GM03348 (cell line): ENCODE results near the gene CRLF3.
"Not testable (repeated sequence)": the region's sequence is repeated elsewhere in the genome, so short reads cannot be mapped to it uniquely, and the experiment has no call there.

ENCODE experiments used
- DNase-seq: peaks from one replicate; pipeline ENCODE4 v3.0.0; 2012; ENCODE audit warnings: low spot score

The CRLF3 gene

DNA sequence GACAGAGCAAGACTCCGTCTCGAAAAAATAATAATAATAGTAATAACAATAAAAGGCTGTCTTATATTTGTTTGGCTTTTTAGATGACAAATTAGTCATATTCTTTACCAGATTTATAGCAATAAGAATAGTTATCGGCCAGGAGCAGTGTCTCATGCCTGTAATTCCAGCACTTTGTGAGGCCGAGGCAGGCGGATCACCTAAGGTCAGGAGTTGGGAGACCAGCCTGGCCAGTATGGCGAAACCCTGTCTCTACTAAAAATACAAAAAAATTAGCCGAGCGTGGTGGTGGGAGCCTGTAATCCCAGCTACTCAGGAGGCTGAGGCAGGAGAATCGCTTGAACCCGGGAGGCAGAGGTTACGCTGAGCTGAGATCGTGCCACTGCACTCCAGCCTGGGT, 10.3 kb downstream of the CRLF3 start:
- DNase-seq: not testable (repeated sequence)

GRCh38 chr17:30812218-30813177, 12.0 kb downstream of the CRLF3 start:
- no peak for DNase-seq

DNA sequence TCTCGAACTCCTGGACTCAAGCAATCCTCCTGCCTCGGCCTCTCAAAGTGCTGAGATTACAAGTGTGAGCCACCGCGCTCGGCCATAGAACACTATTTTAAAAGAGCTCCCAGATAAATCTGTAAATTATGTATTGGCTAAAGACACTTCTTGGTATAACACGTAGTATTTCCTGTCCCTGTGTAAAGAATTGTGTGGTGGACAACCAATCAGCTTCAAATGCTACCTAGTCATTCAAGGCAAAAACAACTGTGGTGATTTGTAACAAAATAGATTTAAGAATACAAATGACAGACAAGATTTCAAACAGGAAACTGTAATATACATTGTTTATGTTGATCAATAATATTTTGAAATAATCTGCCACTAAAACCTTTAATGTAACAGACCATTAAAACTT, 14.6 kb downstream of the CRLF3 start:
- DNase-seq: no peak

DNA sequence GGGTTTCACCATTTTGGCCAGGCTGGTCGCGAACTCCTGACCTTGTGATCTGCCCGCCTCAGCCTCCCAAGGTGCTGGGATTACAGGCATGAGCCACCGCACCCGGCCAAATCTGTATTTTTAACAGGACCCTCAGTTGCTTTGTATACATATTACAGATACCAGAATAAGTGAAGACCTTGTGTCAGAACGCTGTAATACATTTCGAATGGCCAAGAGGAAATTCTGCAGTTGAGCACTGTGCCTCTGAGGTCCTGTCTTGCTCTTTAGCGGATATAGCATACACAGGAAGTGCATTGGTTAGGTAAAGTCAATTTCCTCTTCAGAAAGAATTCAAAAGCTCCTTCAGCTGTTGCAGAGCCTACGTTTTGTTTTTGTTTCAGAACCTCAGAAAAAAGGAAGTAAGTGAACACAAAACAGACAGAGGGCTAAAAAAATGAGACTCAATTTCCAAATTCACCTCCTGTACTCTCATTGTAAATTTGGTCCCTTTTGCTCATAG, 15.7 kb downstream of the CRLF3 start:
- no peak for DNase-seq

- DNase-seq: no peak
These were observed 16.6 kb downstream of the CRLF3 start for GRCh38 chr17:30807896-30808295.

- no peak for DNase-seq
These were observed 18.5 kb downstream of the CRLF3 start for GRCh38 chr17:30805944-30806456.

GRCh38 chr17:30801671-30802070, 22.8 kb downstream of the CRLF3 start:
- DNase-seq: no peak

- no peak for DNase-seq
These were observed 28.5 kb downstream of the CRLF3 start for GRCh38 chr17:30796016-30796415.

GRCh38 chr17:30794372-30794771, 30.1 kb downstream of the CRLF3 start:
- no peak for DNase-seq

GRCh38 chr17:30793282-30793977, 31.1 kb downstream of the CRLF3 start:
- no peak for DNase-seq

DNA sequence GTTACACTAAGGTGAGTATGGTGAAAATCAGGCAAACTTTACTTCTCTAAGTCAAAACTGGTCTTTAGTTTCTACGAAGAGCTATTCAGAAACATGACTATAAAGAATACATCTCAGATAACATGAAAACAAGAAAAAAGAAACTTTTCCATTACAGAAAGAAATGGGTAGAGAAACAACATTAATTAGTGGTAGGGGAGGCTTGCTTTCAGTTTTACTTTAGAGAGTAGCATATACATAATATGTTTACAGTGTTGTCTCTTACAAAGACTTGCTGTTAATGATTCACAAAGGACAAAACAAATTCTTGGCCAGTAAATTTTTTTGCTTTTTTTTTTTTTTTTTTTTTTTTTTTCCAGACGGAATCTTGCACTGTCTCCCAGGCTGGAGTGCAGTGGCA, 34.2 kb downstream of the CRLF3 start:
- DNase-seq: no peak

- peak; percentile 53 for DNase-seq
These were observed 35.6 kb downstream of the CRLF3 start for GRCh38 chr17:30788918-30789317.

- DNase-seq: no peak
These were observed 42.3 kb downstream of the CRLF3 start for GRCh38 chr17:30782206-30782605.

DNA sequence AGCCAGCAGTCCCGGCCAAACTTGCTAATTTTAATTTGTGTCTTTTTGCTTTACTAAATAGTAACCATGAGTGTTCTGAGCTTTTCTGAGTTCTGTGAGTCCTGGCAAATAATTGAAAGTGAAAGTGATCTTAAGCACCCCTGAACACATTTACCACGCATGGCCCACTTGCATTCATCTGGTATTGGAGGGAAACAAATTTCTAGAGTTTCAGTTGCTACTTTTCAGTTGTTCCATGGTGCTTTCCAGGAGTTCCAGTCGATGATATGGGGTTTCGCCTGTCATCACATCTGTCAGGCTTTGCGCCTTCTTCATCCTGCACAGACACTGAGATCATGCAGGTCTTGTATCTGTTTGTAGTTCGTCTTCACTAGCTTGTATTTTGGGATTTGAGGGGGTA, 44.1 kb downstream of the CRLF3 start:
- no peak for DNase-seq

DNA sequence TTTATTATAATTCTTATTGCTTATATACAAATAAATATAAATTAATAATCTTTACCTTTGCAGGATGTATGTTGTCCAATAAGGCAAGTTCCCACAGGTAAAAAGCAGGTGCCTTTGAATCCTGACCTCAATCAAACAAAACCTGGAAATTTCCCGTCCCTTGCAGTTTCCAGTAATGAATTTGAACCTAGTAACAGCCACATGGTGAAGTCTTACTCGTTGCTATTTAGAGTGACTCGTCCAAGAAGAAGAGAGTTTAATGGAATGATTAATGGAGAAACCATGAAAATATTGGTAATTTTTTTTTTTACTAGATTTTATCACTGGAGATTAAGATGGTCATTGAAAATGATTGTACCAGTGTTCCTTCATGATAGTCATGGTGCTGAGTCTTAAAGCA, 55.7 kb downstream of the CRLF3 start:
- DNase-seq: not testable (repeated sequence)

DNA sequence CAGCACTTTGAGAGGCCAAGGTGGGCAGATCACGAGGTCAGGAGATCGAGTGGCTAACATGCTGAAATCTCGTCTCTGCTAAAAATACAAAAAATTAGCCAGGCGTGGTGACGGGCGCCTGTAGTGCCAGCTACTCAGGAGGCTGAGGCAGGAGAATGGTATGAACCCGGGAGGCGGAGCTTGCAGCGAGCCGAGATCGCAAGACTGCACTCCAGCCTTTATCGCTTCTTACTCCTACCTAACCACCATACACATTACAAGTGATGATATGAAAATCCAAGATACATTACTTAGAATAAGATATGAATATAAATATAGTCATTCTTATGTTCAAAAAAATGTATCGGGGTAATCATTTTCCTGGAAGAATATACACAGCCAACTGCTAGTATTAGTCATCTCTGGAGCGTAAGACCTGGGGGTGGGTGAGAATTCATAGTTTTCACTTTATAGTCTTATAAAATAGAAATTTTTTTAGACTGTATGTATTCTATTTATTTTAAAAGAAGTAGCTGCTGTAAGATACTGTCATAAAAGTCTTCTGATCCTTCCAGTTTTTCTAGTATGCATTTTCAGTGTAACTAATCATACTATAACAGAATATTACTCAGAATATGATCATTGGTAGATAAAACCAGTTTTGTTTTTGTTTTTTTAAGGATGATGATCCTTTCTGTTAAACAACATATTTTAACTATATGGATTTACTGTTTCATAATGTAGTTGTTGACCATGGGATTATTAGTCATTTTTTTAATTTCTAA, 56.7 kb downstream of the CRLF3 start:
- DNase-seq: not testable (repeated sequence)

GRCh38 chr17:30761060-30761459, 63.4 kb downstream of the CRLF3 start:
- DNase-seq: no peak

GRCh38 chr17:30753291-30753690, 71.2 kb downstream of the CRLF3 start:
- not testable (repeated sequence) for DNase-seq

DNA sequence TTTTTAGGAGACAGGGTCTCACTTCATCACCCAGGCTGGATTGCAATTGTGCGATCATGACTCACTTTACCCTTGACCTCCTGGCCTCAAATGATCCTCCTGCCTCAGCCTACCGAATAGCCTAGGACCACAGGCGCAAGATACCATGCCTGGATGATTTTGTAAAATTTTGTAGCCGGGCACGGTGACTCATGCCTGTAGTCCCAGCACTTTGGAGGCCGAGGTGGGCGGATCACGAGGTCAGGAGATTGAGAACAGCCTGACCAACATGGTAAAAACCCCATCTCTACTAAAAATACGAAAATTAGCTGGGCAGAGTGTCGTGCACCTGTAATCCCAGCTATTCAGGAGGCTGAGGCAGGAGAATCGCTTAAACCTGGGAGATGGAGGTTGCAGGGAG, 73.5 kb downstream of the CRLF3 start:
- not testable (repeated sequence) for DNase-seq

- not testable (repeated sequence) for DNase-seq
These were observed 76.9 kb downstream of the CRLF3 start for GRCh38 chr17:30747621-30748020.

DNA sequence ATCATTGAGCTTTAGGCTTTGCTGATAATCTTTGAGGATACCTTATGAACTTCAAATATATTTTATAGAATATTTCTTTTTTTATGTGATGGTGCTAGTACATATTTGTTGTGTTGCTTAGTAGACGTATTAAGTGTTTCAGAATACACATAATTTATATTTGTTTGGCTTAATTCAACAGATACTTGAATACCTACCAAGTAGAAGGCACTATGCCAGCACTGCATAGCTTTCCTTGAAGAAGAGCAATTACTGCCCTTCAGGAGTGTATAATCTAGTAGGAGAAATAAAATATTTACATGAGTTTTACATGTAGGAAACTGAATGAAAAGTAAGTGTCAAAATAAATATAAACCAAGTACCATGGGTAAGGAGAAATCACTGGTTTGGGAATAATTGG, 81.8 kb downstream of the CRLF3 start:
- not testable (repeated sequence) for DNase-seq

- DNase-seq: not testable (repeated sequence)
These were observed 88.1 kb downstream of the CRLF3 start for GRCh38 chr17:30736371-30736770.
